GM12878 (cell line): ENCODE measurements around the gene B3GNT9. TPM values are rescaled to one million over a fixed set of nuclear protein-coding genes. Genes with fewer than 3 reads are reported as not detected.
A peak's percentile ranks its signal among the peaks of the same experiment; 100 is the strongest.

Source experiments
- ATAC-seq: fragments of 200-7000 bp; cut with Tn5 transposase; 3 replicates; pipeline ENCODE4 v1.9.1; 2020; ENCODE audit warnings: mild to moderate bottlenecking, moderate library complexity
- BruUV-seq: library from RNA; stranded (reverse); fragments of 400-500 nt; replicated peaks from 2 replicates; lab custom pipeline; 2021; lab: Mats Ljungman, UMichigan
- CTCF ChIA-PET: fragments of 300-600 bp; sonication (Branson Sonifier 250); formaldehyde crosslinking; extraction: SDS; loops from one replicate; lab custom pipeline; 2021; ENCODE audit warnings: inconsistent platforms; lab: Yijun Ruan, JAX
- POLR2A ChIA-PET: fragments of 350-600 bp; formaldehyde crosslinking; extraction: SDS; loops from one replicate; lab custom pipeline; 2021; ENCODE audit warnings: inconsistent platforms; lab: Charles Lee
- RAD21 ChIA-PET: fragments of 300-600 bp; sonication (Branson Sonifier 250); formaldehyde crosslinking; loops from one replicate; lab custom pipeline; 2023; ENCODE audit warnings: antibody characterized with exemption; ENCODE audit not compliant: unreplicated experiment; lab: Charles Lee
- SMC1A ChIA-PET: fragments of 300-600 bp; sonication (Branson Sonifier 250); formaldehyde crosslinking; loops from one replicate; lab custom pipeline; 2023; ENCODE audit not compliant: unreplicated experiment, uncharacterized antibody; lab: Charles Lee
- DNase-seq: peaks from one replicate; pipeline ENCODE4 v3.0.0-alpha.2; 2011; ENCODE audit warnings: low read depth, low spot score
- FAIRE-seq: peaks from 3 replicates; lab custom pipeline; 2011; peaks lifted over from hg19 to GRCh38; lab: Jason Lieb, UNC
- H2AFZ ChIP-seq: 2 replicates; pipeline ENCODE4 v1.6.0; 2011; ENCODE audit warnings: low read depth, low read length, control low read depth; ENCODE audit not compliant: control insufficient read depth
- H3K27ac ChIP-seq: 2 replicates; pipeline ENCODE4 v1.5.1; 2011; ENCODE audit warnings: control low read depth; ENCODE audit not compliant: control insufficient read depth, insufficient read depth
- H3K27me3 ChIP-seq, 2 experiments: replicated peaks in 1 of 2; 2 replicates each; pipeline versions ENCODE4 v1.6.0 to v1.6.1; 2011; ENCODE audit warnings: low read length in 1 of 2; ENCODE audit not compliant: control insufficient read depth in 2 of 2, insufficient read depth in 2 of 2
- H3K36me3 ChIP-seq, 2 experiments: 2 replicates each; pipeline ENCODE4 v1.5.1; 2011; ENCODE audit warnings: low read length in 1 of 2; ENCODE audit not compliant: control insufficient read depth in 2 of 2, insufficient read depth in 2 of 2
- H3K4me1 ChIP-seq: 2 replicates; pipeline ENCODE4 v1.6.1; 2011; ENCODE audit warnings: mild to moderate bottlenecking, low read length, moderate library complexity, mixed read lengths; ENCODE audit not compliant: control insufficient read depth, insufficient read depth
- H3K4me2 ChIP-seq: 2 replicates; pipeline ENCODE4 v1.6.0; 2011; ENCODE audit warnings: control low read depth; ENCODE audit not compliant: control insufficient read depth, insufficient read depth
- H3K4me3 ChIP-seq: fragments of 200-600 bp; sonication (generic); 2 replicates; pipeline ENCODE4 v1.5.1; 2016
- H3K79me2 ChIP-seq: 2 replicates; pipeline ENCODE4 v1.6.0; 2011; ENCODE audit warnings: low read length; ENCODE audit not compliant: control insufficient read depth, insufficient read depth
- H3K9ac ChIP-seq: 2 replicates; pipeline ENCODE4 v1.8.0; 2011; ENCODE audit warnings: low read length, control low read depth, mixed read lengths; ENCODE audit not compliant: control insufficient read depth, insufficient read depth
- H3K9me3 ChIP-seq: replicated peaks from 3 replicates; pipeline ENCODE4 v1.5.1; 2011; ENCODE audit warnings: mild to moderate bottlenecking, low read length; ENCODE audit not compliant: control insufficient read depth, insufficient read depth
- H4K20me1 ChIP-seq: 2 replicates; pipeline ENCODE4 v1.6.0; 2011; ENCODE audit not compliant: control insufficient read depth, insufficient read depth
- CBX5 ChIP-seq: sonication (generic); IDR thresholded peaks from 2 replicates; pipeline ENCODE4 v1.6.1; 2016; ENCODE audit warnings: low read depth, moderate library complexity, mild to moderate bottlenecking, inconsistent platforms
- DPF2 ChIP-seq: fragments of 450-650 bp; IDR thresholded peaks from 2 replicates; pipeline ENCODE4 v1.6.1; 2017; ENCODE audit warnings: mild to moderate bottlenecking
- NFIC ChIP-seq: IDR thresholded peaks from 2 replicates; pipeline ENCODE4 v1.6.1; 2012; ENCODE audit warnings: low read depth, mild to moderate bottlenecking, inconsistent platforms, low read length, moderate library complexity
- POLR2AphosphoS2 ChIP-seq: IDR thresholded peaks from 2 replicates; pipeline ENCODE4 v1.6.1; 2011; ENCODE audit warnings: low read depth, mild to moderate bottlenecking, low read length, improper control_type of control experiment, moderate library complexity
- YBX1 ChIP-seq: fragments of 450-650 bp; IDR thresholded peaks from 2 replicates; pipeline ENCODE4 v1.6.1; 2016; ENCODE audit warnings: antibody characterized with exemption
- WGBS: methylation state at CpG from one replicate; pipeline ENCODE4 v1.1.6; 2016; ENCODE audit warnings: low lambda C conversion rate; ENCODE audit not compliant: insufficient replicate concordance, insufficient coverage; ENCODE audit errors: missing lambda C conversion rate; 5-methylcytosine and 5-hydroxymethylcytosine counted together
- in situ Hi-C: fragments of 300-500 bp; cut with MboI; formaldehyde crosslinking; loops from 9 replicates; pipeline ENCODE4 v1.14.3; 2018; ENCODE audit warnings: mixed read lengths
- intact Hi-C: fragments of 100-400 bp; cut with micrococcal nuclease; formaldehyde crosslinking; loops from one replicate; pipeline ENCODE4 v1.14.2; 2022; ENCODE audit not compliant: unreplicated experiment
- polyA plus RNA-seq, 11 experiments: library from polyadenylated mRNA; depleted of rRNA in 4 of 11; unstranded in 6 of 11; stranded (reverse) in 5 of 11; fragments of >200 nt; fragmentation: Nextera tagmentation in 4 of 11; fragmentation: Illumina TruSeq in 1 of 11; extraction: Ambion mirVana in 4 of 11; extraction: Trizol in 1 of 11; gene quantifications; 1 replicate in 1 of 11; 2 replicates in 10 of 11; pipeline versions ENCODE4 v1.2.1 to v1.2.3, GENCODE V29; 2011 to 2016; ENCODE audit warnings: inconsistent platforms in 2 of 11, missing spikeins in 2 of 11, low read depth in 1 of 11
- total RNA-seq, 4 experiments: library from RNA; depleted of rRNA in 3 of 4; stranded (reverse); fragments of >200 nt in 3 of 4; fragmentation: Illumina TruSeq in 1 of 4; extraction: Trizol in 1 of 4; gene quantifications; 2 replicates each; pipeline versions ENCODE4 v1.2.1 to v1.2.3, GENCODE V29; 2013 to 2021
- TF ChIP-seq, protein P1 (sequence below): fragments of 450-650 bp; IDR thresholded peaks from 2 replicates; pipeline ENCODE4 v1.6.1; 2017; ENCODE audit warnings: mild to moderate bottlenecking
- TF ChIP-seq, protein P2 (sequence below): fragments of 450-650 bp; IDR thresholded peaks from 2 replicates; pipeline ENCODE4 v1.6.1; 2017; ENCODE audit warnings: mild to moderate bottlenecking, moderate library complexity
- TF ChIP-seq, protein P3 (sequence below): fragments of 450-650 bp; IDR thresholded peaks from 2 replicates; pipeline ENCODE4 v1.6.1; 2017; ENCODE audit warnings: mild to moderate bottlenecking, moderate library complexity

The B3GNT9 gene
- total and polyA plus RNA-seq, 10 of the 15 experiments (the other 5 are each of a cell fraction or from before 2014, with no cell fraction given) = 0.08 to 5.0 (median 1.9) TPM

DNA sequence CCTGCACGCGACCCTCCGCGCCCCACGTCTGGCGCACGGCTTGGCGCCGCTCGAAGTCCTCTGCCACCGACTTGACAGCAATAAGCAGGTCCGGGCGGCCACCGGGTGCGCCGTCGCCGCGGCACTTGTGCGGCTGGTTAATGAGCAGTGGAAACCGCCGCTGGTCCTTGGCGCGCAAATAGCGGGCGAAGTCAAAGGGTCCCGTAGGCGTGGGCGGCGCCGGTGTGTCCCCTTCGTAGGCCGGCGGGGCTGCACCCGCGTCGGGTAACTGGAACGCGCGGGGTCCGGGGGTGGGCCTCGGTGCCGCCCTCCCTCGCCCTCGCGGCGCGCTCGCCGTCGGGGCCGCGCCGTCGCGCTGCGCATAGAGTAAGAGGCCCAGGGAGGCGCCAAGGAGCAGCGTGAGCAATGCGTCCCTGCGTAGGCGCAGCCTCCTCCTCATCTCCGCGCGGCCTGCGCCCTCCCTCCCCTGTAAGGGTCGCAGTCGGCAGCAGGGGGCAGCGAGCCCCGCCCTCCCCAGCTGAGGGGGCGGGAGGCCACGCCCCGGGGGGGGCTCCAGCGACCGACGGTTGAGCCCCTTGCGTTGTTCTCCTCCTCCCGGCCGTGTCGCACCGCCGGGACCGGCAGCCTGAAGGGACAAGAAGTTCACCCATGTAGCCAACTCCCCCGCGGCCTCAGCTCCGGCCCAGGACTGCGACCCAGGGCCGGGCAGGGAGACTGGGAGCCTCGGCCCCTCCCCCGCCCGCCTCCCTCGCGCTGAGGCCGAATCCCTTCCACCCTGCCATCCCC is 558 bp downstream of the B3GNT9 start:
- H3K4me3 ChIP-seq = peak overlapping the region; percentile 74
- in situ Hi-C loops (loop anchor here (5.0 to 10.0 kb wide), 2 partner anchors 133 to 175 kb away; no protein-coding TSS in a partner anchor), intact Hi-C loops (loop anchor here (2.0 kb wide), 1 partner anchor 131 kb away; no protein-coding TSS in a partner anchor)
- peaks cover 14 to 16% of the 10 kb centered on the region in 2 experiments; a peak in 3 of 4 replicates for H3K36me3 ChIP-seq
- H3K9me3 ChIP-seq = no peaks in the 10 kb centered on the region
- H3K27ac ChIP-seq = peak overlapping the region; percentile 25; the same call in 1 of the 2 replicates
- SMC1A ChIA-PET = interaction anchor here (0.5 to 2.0 kb wide), 5 partner anchors 10 to 188 kb away, joined by 3 to 8 read pairs (median 4); no protein-coding TSS in a partner anchor
- no peaks in the 10 kb centered on the region for H4K20me1 ChIP-seq
- H2AFZ ChIP-seq = peak overlapping the region; percentile 80
- FAIRE-seq (no peak), ATAC-seq (peak; percentile 23), DNase-seq (no peak)
- WGBS = 27% methylated on average over 65 of the region's 94 CpGs
- RAD21 ChIA-PET = interaction anchor here (0.9 to 2.5 kb wide), 4 partner anchors 11 to 133 kb away, joined by 3 to 14 read pairs (median 4); no protein-coding TSS in a partner anchor
- no peaks in the 10 kb centered on the region for H3K27me3 ChIP-seq
- no peaks in the 10 kb centered on the region for H3K79me2 ChIP-seq
- H3K9ac ChIP-seq = peak overlapping the region; percentile 64; the same call in 1 of the 2 replicates
- POLR2A ChIA-PET = interaction anchor here (1.0 to 1.2 kb wide), 3 partner anchors 9 to 120 kb away, joined by 3 to 5 read pairs (median 4); partner anchors contain the start of gene TRADD
- no TSS peak for BruUV-seq
- H3K4me1 ChIP-seq = no peaks in the 10 kb centered on the region; the same call in 1 of the 2 replicates
- CTCF ChIA-PET = interaction anchor here (1.0 to 10.0 kb wide), 9 partner anchors 9 to 189 kb away, joined by 3 to 98 read pairs (median 5); partner anchors contain the start of genes CES3, FBXL8 and NOL3
- H3K4me2 ChIP-seq = peak overlapping the region; percentile 86
- TF ChIP-seq, protein P1, sequence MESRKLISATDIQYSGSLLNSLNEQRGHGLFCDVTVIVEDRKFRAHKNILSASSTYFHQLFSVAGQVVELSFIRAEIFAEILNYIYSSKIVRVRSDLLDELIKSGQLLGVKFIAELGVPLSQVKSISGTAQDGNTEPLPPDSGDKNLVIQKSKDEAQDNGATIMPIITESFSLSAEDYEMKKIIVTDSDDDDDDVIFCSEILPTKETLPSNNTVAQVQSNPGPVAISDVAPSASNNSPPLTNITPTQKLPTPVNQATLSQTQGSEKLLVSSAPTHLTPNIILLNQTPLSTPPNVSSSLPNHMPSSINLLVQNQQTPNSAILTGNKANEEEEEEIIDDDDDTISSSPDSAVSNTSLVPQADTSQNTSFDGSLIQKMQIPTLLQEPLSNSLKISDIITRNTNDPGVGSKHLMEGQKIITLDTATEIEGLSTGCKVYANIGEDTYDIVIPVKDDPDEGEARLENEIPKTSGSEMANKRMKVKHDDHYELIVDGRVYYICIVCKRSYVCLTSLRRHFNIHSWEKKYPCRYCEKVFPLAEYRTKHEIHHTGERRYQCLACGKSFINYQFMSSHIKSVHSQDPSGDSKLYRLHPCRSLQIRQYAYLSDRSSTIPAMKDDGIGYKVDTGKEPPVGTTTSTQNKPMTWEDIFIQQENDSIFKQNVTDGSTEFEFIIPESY = peak; percentile 59; the same call in 1 of the 2 replicates
- TF ChIP-seq YBX1 (no peak), POLR2AphosphoS2 (peak; percentile 57; the same call in 1 of the 2 replicates), NFIC (no peak), DPF2 (0 out of 2 replicates have a peak, but pooled peaks have one; percentile 7), CBX5 (no peak)
- TF ChIP-seq, protein P2, sequence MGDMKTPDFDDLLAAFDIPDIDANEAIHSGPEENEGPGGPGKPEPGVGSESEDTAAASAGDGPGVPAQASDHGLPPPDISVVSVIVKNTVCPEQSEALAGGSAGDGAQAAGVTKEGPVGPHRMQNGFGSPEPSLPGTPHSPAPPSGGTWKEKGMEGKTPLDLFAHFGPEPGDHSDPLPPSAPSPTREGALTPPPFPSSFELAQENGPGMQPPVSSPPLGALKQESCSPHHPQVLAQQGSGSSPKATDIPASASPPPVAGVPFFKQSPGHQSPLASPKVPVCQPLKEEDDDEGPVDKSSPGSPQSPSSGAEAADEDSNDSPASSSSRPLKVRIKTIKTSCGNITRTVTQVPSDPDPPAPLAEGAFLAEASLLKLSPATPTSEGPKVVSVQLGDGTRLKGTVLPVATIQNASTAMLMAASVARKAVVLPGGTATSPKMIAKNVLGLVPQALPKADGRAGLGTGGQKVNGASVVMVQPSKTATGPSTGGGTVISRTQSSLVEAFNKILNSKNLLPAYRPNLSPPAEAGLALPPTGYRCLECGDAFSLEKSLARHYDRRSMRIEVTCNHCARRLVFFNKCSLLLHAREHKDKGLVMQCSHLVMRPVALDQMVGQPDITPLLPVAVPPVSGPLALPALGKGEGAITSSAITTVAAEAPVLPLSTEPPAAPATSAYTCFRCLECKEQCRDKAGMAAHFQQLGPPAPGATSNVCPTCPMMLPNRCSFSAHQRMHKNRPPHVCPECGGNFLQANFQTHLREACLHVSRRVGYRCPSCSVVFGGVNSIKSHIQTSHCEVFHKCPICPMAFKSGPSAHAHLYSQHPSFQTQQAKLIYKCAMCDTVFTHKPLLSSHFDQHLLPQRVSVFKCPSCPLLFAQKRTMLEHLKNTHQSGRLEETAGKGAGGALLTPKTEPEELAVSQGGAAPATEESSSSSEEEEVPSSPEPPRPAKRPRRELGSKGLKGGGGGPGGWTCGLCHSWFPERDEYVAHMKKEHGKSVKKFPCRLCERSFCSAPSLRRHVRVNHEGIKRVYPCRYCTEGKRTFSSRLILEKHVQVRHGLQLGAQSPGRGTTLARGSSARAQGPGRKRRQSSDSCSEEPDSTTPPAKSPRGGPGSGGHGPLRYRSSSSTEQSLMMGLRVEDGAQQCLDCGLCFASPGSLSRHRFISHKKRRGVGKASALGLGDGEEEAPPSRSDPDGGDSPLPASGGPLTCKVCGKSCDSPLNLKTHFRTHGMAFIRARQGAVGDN = 0 out of 2 replicates have a peak, but pooled peaks have one; percentile 27
- TF ChIP-seq, protein P3, sequence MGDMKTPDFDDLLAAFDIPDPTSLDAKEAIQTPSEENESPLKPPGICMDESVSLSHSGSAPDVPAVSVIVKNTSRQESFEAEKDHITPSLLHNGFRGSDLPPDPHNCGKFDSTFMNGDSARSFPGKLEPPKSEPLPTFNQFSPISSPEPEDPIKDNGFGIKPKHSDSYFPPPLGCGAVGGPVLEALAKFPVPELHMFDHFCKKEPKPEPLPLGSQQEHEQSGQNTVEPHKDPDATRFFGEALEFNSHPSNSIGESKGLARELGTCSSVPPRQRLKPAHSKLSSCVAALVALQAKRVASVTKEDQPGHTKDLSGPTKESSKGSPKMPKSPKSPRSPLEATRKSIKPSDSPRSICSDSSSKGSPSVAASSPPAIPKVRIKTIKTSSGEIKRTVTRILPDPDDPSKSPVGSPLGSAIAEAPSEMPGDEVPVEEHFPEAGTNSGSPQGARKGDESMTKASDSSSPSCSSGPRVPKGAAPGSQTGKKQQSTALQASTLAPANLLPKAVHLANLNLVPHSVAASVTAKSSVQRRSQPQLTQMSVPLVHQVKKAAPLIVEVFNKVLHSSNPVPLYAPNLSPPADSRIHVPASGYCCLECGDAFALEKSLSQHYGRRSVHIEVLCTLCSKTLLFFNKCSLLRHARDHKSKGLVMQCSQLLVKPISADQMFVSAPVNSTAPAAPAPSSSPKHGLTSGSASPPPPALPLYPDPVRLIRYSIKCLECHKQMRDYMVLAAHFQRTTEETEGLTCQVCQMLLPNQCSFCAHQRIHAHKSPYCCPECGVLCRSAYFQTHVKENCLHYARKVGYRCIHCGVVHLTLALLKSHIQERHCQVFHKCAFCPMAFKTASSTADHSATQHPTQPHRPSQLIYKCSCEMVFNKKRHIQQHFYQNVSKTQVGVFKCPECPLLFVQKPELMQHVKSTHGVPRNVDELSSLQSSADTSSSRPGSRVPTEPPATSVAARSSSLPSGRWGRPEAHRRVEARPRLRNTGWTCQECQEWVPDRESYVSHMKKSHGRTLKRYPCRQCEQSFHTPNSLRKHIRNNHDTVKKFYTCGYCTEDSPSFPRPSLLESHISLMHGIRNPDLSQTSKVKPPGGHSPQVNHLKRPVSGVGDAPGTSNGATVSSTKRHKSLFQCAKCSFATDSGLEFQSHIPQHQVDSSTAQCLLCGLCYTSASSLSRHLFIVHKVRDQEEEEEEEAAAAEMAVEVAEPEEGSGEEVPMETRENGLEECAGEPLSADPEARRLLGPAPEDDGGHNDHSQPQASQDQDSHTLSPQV = no peak
